Caco-2 (cell line): ENCODE results near the gene CST1. TPM values are rescaled to one million over a fixed set of nuclear protein-coding genes. Genes with fewer than 3 reads are reported as not detected.
"Not testable (repeated sequence)": the region's sequence is repeated elsewhere in the genome, so short reads cannot be mapped to it uniquely, and the experiment has no call there.

Source experiments
- Bru-seq: library from RNA; stranded (reverse); fragments of 400-500 nt; gene quantifications from one replicate; lab custom pipeline; 2021; lab: Mats Ljungman, UMichigan
- BruChase-seq, 2 experiments: library from RNA; stranded (reverse); fragments of 400-500 nt; gene quantifications; one replicate each; lab custom pipeline; 2021; lab: Mats Ljungman, UMichigan
- BruUV-seq: library from RNA; stranded (reverse); fragments of 400-500 nt; replicated peaks from 2 replicates; lab custom pipeline; 2021; lab: Mats Ljungman, UMichigan
- CTCF ChIA-PET: fragments of 300-600 bp; sonication (Branson Sonifier 250); formaldehyde crosslinking; loops from one replicate; lab custom pipeline; 2022; ENCODE audit warnings: antibody characterized with exemption; lab: Charles Lee
- POLR2A ChIA-PET: fragments of 300-600 bp; sonication (Branson Sonifier 250); formaldehyde crosslinking; loops from one replicate; lab custom pipeline; 2022; ENCODE audit warnings: antibody characterized with exemption; lab: Charles Lee
- DNase-seq, 2 experiments: peaks; one replicate each; pipeline versions ENCODE4 v3.0.0 to v3.0.0-alpha.2; 2020 to 2022
- H3K27me3 ChIP-seq: replicated peaks from 2 replicates; pipeline ENCODE4 v1.6.0; 2011; ENCODE audit warnings: low read length; ENCODE audit not compliant: control insufficient read depth, insufficient read depth
- H3K36me3 ChIP-seq: 2 replicates; pipeline ENCODE4 v1.5.1; 2011; ENCODE audit warnings: low read length; ENCODE audit not compliant: control insufficient read depth, insufficient read depth
- H3K4me1 ChIP-seq: fragments of 250-450 bp; sonication (Bioruptor Pico); 2 replicates; pipeline ENCODE4 v1.5.1; 2020; ENCODE audit warnings: mild to moderate bottlenecking
- H3K4me3 ChIP-seq: 2 replicates; pipeline ENCODE4 v1.5.1; 2011; ENCODE audit warnings: low read depth, mild to moderate bottlenecking, control low read depth, low read length
- H3K9me3 ChIP-seq: fragments of 250-450 bp; sonication (Bioruptor Pico); 2 replicates; pipeline ENCODE4 v1.5.1; 2020; ENCODE audit warnings: mild to moderate bottlenecking, moderate library complexity
- H3K27ac Mint-ChIP-seq: one replicate; pipeline ENCODE4 v1.8.0; 2022; ENCODE audit warnings: mixed read lengths; ENCODE audit not compliant: unreplicated experiment
- H3K27me3 Mint-ChIP-seq: one replicate; pipeline ENCODE4 v1.8.0; 2022; ENCODE audit warnings: mixed read lengths; ENCODE audit not compliant: insufficient read depth, unreplicated experiment
- H3K36me3 Mint-ChIP-seq: one replicate; pipeline ENCODE4 v1.8.0; 2022; ENCODE audit warnings: mild to moderate bottlenecking, mixed read lengths; ENCODE audit not compliant: insufficient read depth, unreplicated experiment
- H3K4me1 Mint-ChIP-seq: one replicate; pipeline ENCODE4 v1.8.0; 2022; ENCODE audit warnings: low read depth, mixed read lengths; ENCODE audit not compliant: unreplicated experiment
- H3K4me3 Mint-ChIP-seq: one replicate; pipeline ENCODE4 v1.8.0; 2022; ENCODE audit warnings: mild to moderate bottlenecking, moderate library complexity, mixed read lengths; ENCODE audit not compliant: unreplicated experiment
- H3K9me3 Mint-ChIP-seq: one replicate; pipeline ENCODE4 v1.8.0; 2022; ENCODE audit warnings: mixed read lengths; ENCODE audit not compliant: unreplicated experiment
- CTCF ChIP-seq, 2 experiments: fragments of 200-600 bp in 1 of 2; IDR thresholded peaks; 1 replicate in 1 of 2; 2 replicates in 1 of 2; pipeline versions ENCODE4 v1.5.1 to v1.8.0; 2011 to 2022; ENCODE audit warnings: antibody characterized with exemption in 1 of 2, control low read depth in 1 of 2, inconsistent platforms in 1 of 2, low read depth in 1 of 2, low read length in 1 of 2, mild to moderate bottlenecking in 1 of 2, moderate library complexity in 1 of 2; ENCODE audit not compliant: insufficient read depth in 1 of 2, severe bottlenecking in 1 of 2, unreplicated experiment in 1 of 2
- intact Hi-C: fragments of 100-400 bp; cut with micrococcal nuclease; formaldehyde crosslinking; loops from one replicate; pipeline ENCODE4 v1.10.0; 2022; ENCODE audit not compliant: unreplicated experiment
- long read RNA-seq: library from polyadenylated mRNA; stranded (forward); transcript quantifications from one replicate; pipeline ENCODE4 v2.0.0, GENCODE V29; 2022
- total RNA-seq: library from RNA; stranded (reverse); gene quantifications from 2 replicates; pipeline ENCODE4 v1.2.3, GENCODE V29; 2022

The CST1 gene
- 319 and 499 TPM in 2 replicates for total RNA-seq
- Bru-seq, nascent RNA: percentile 87 among the genes with signal in this experiment
- BruChase-seq, experiment 1, labeled RNA remaining after a 2-hour chase: percentile 83 among the genes with signal in this experiment
- percentile 93 among the genes with signal in this experiment for BruChase-seq, experiment 2, labeled RNA remaining after a 6-hour chase
- long read RNA-seq, transcript CST1-201 (3 exons, 760 nt): major isoform, 66 of 103 reads
- long read RNA-seq, partial matches to known transcripts: 23 of 103 reads
- long read RNA-seq, other reads (novel, unspliced or antisense): 13 of 103 reads

GRCh38 chr20:23750786-23751185, at the start of gene CST1:
CST1 (minus strand) TSS chr20:23750935; CDS start chr20:23750866, 69 bp downstream.
- not testable (repeated sequence) for H3K36me3 ChIP-seq, BruUV-seq
- H3K4me1 ChIP-seq: peaks cover 21% of the 10 kb centered on the region

GRCh38 chr20:23799216-23799847, 48.6 kb upstream of the CST1 start:
- CTCF ChIA-PET: interaction anchor here (0.6 to 1.5 kb wide), 4 partner anchors 90 to 161 kb away, joined by 3 to 7 read pairs (median 4); no protein-coding TSS in a partner anchor
- H3K27me3 Mint-ChIP-seq, BruUV-seq, H3K9me3 Mint-ChIP-seq, H3K4me3 Mint-ChIP-seq, H3K27ac Mint-ChIP-seq, POLR2A ChIA-PET, H3K27me3 ChIP-seq, H3K9me3 ChIP-seq, H3K4me1 ChIP-seq, H3K4me3 ChIP-seq, H3K36me3 Mint-ChIP-seq, H3K36me3 ChIP-seq: not testable (repeated sequence)
- peak; percentile 58 to 86 for TF ChIP-seq CTCF (IDR thresholded peaks at IDR 0.05; ENCODE audit: insufficient read depth in 1 of 2, low read depth in 1 of 2, low read length in 1 of 2, severe bottlenecking in 1 of 2, unreplicated experiment in 1 of 2)
- DNase-seq: peak; percentile 72 to 78
- intact Hi-C loops: loop anchor here (5.0 kb wide), 2 partner anchors 77 to 88 kb away; no protein-coding TSS in a partner anchor
- H3K4me1 Mint-ChIP-seq: peaks cover 13% of the 10 kb centered on the region

More at GRCh38 chr20:23750786-23751185, at the start of gene CST1:
- H3K9me3 ChIP-seq, CTCF ChIA-PET, H3K27me3 ChIP-seq, H3K27me3 Mint-ChIP-seq, H3K9me3 Mint-ChIP-seq, H3K36me3 Mint-ChIP-seq, H3K27ac Mint-ChIP-seq, DNase-seq, H3K4me3 ChIP-seq, POLR2A ChIA-PET: not testable (repeated sequence)
- Mint-ChIP-seq H3K4me3 (peak within 1 kb of the TSS; percentile 27), H3K4me1 (peaks cover 28% of the 10 kb centered on the region)
- intact Hi-C loops: loop anchor here (10.0 kb wide), 1 partner anchor 86 kb away; no protein-coding TSS in a partner anchor

- Histone ChIP-seq H3K9me3 (no peaks in the 10 kb centered on the region), H3K36me3 (no peaks in the 10 kb centered on the region), H3K4me1 (peaks cover 9% of the 10 kb centered on the region; the same call in 1 of the 2 replicates), H3K27me3 (no peaks in the 10 kb centered on the region), H3K4me3 (no peak overlapping the region)
- H3K4me3 Mint-ChIP-seq: no peak overlapping the region
- H3K9me3 Mint-ChIP-seq: peaks cover 8% of the 10 kb centered on the region
- ChIA-PET CTCF (interaction anchor here (1.1 kb wide), 1 partner anchor 127 kb away, joined by 3 read pairs; no protein-coding TSS in a partner anchor), POLR2A (no interaction called here)
- intact Hi-C loops: loop anchor here (5.0 kb wide), 2 partner anchors 73 to 92 kb away; no protein-coding TSS in a partner anchor
- BruUV-seq: no TSS peak
- H3K4me1 Mint-ChIP-seq: peaks cover 14% of the 10 kb centered on the region
- no peaks in the 10 kb centered on the region for H3K36me3 Mint-ChIP-seq
- H3K27me3 Mint-ChIP-seq: peaks cover 4% of the 10 kb centered on the region
- DNase-seq: no peak
- no peak for TF ChIP-seq CTCF (IDR thresholded peaks at IDR 0.05; ENCODE audit: insufficient read depth in 1 of 2, low read depth in 1 of 2, low read length in 1 of 2, severe bottlenecking in 1 of 2, unreplicated experiment in 1 of 2)
- H3K27ac Mint-ChIP-seq: no peak overlapping the region
Observed at GRCh38 chr20:23795526-23795925, 44.8 kb upstream of the CST1 start.
